Activated CD8-positive, alpha-beta T cell treated with anti-CD3 and anti-CD28 coated beads for 36 hours (primary cell): ENCODE measurements around the gene TRAF6. TPM values are rescaled to one million over a fixed set of nuclear protein-coding genes. Genes with fewer than 3 reads are reported as not detected.
"Not testable (repeated sequence)": the region's sequence is repeated elsewhere in the genome, so short reads cannot be mapped to it uniquely, and the experiment has no call there.

Experiments used
- ATAC-seq: fragments of 200-7000 bp; cut with Tn5 transposase; one replicate; pipeline ENCODE4 v1.10.0; 2021; ENCODE audit warnings: mild to moderate bottlenecking, moderate library complexity
- CTCF ChIA-PET: fragments of 350-600 bp; sonication (Branson Sonifier 250); formaldehyde crosslinking; loops from one replicate; lab custom pipeline; 2021; ENCODE audit warnings: antibody characterized with exemption; lab: Charles Lee
- POLR2A ChIA-PET: fragments of 350-600 bp; sonication (Branson Sonifier 250); formaldehyde crosslinking; loops from one replicate; lab custom pipeline; 2021; ENCODE audit warnings: antibody characterized with exemption; lab: Charles Lee
- DNase-seq: peaks from one replicate; pipeline ENCODE4 v3.0.0-alpha.2; 2020
- H3K27ac Mint-ChIP-seq: one replicate; pipeline ENCODE4 v1.8.0; 2021; ENCODE audit warnings: mild to moderate bottlenecking, mixed read lengths
- H3K27me3 Mint-ChIP-seq: one replicate; pipeline ENCODE4 v1.8.0; 2021; ENCODE audit warnings: mixed read lengths
- H3K36me3 Mint-ChIP-seq: one replicate; pipeline ENCODE4 v1.8.0; 2021; ENCODE audit warnings: low read depth, mixed read lengths
- H3K4me1 Mint-ChIP-seq: one replicate; pipeline ENCODE4 v1.8.0; 2021; ENCODE audit warnings: low read depth, mixed read lengths
- H3K4me3 Mint-ChIP-seq: one replicate; pipeline ENCODE4 v1.8.0; 2021; ENCODE audit warnings: mild to moderate bottlenecking, moderate library complexity, mixed read lengths
- H3K9me3 Mint-ChIP-seq: one replicate; pipeline ENCODE4 v1.8.0; 2021; ENCODE audit warnings: mixed read lengths
- intact Hi-C: fragments of 100-400 bp; cut with micrococcal nuclease; formaldehyde crosslinking; loops from one replicate; pipeline ENCODE4 v1.10.0; 2022
- total RNA-seq, 2 experiments: library from RNA; stranded (reverse); gene quantifications; one replicate each; pipeline ENCODE4 v1.2.3, GENCODE V29; 2021
- TF ChIP-seq, protein P1 (sequence below): fragments of 200-600 bp; IDR thresholded peaks from one replicate; pipeline ENCODE4 v1.8.0; 2022; ENCODE audit warnings: antibody characterized with exemption, mild to moderate bottlenecking

The TRAF6 gene
- total RNA-seq, 2 experiments from 2014 or later, result 8.8 to 10.3 TPM

DNA sequence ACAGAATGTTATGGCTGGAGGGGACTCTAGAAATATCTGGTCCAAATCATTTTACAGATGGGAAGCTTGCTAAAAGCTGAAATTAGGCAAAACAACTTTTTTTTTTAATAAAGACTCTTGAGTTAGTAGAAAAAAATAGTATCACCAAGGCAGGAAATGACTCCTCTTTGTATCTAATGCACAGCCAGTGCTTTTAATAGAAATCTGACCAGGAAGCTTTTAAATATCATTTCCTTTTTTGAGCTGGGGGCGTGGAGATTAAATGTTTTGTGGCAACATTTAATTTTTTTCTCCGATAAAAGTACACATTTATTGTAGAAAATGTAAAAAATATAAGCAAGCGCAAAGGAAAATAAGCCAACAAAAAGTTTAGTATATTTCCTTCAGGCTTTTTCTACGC lies 22.5 kb downstream of the TRAF6 start:
- TF ChIP-seq, protein P1, sequence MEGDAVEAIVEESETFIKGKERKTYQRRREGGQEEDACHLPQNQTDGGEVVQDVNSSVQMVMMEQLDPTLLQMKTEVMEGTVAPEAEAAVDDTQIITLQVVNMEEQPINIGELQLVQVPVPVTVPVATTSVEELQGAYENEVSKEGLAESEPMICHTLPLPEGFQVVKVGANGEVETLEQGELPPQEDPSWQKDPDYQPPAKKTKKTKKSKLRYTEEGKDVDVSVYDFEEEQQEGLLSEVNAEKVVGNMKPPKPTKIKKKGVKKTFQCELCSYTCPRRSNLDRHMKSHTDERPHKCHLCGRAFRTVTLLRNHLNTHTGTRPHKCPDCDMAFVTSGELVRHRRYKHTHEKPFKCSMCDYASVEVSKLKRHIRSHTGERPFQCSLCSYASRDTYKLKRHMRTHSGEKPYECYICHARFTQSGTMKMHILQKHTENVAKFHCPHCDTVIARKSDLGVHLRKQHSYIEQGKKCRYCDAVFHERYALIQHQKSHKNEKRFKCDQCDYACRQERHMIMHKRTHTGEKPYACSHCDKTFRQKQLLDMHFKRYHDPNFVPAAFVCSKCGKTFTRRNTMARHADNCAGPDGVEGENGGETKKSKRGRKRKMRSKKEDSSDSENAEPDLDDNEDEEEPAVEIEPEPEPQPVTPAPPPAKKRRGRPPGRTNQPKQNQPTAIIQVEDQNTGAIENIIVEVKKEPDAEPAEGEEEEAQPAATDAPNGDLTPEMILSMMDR, result no peak
- Mint-ChIP-seq H3K4me1 (peaks cover 26% of the 10 kb centered on the region), H3K9me3 (peaks cover 2% of the 10 kb centered on the region), H3K27ac (peak overlapping the region; percentile 19), H3K27me3 (no peaks in the 10 kb centered on the region), H3K36me3 (peaks cover 39% of the 10 kb centered on the region), H3K4me3 (no peak overlapping the region)
- ATAC-seq (no peak), DNase-seq (no peak)
- intact Hi-C loops, result no loop called here
- ChIA-PET CTCF (interaction anchor here (2.0 to 9.7 kb wide), 4 partner anchors 9 to 196 kb away, joined by 6 to 163 read pairs (median 16); partner anchors contain the start of genes COMMD9, PRR5L and TRAF6), POLR2A (interaction anchor here (0.6 to 1.3 kb wide), 3 partner anchors 9 to 53 kb away, joined by 3 read pairs; no protein-coding TSS in a partner anchor)

DNA sequence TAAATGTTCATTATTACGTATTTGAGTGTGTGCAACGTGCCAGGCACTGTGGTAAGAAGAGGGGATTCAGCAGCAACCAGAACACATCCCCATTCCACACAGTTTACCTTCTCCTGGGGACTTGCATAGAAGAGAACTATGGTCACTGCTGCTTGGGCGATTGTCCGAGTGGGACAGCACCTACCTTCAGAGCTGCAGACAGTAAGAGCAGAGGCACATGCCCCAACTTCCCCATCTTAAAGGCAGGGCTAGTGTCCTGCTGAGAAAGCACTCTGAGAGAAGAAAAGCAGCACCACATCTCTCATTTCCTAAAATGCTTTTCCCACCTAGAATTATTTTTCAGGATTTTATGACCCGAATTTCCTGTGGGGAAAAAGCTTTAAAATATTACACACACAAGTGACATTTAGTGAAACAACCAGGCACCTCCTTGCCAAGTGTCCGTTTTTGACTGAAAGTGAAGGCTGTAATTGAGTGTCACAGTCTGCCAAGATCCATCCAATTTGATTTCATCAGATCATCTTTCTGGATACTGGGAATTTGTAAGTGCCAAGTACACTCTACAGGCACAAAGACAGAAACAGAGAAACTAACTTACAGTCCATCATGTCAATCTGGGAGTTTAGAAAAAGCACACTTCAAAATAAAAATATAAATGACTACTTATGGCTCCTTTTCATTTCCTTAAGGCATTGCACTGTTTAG lies 24.6 kb downstream of the TRAF6 start:
- DNase-seq, result no peak
- ChIA-PET CTCF (interaction anchor here (1.1 to 1.4 kb wide), 3 partner anchors 9 to 262 kb away, joined by 3 to 5 read pairs (median 3); no protein-coding TSS in a partner anchor), POLR2A (no interaction called here)
- no peak overlapping the region for H3K4me3 Mint-ChIP-seq
- TF ChIP-seq, protein P1, result no peak
- H3K36me3 Mint-ChIP-seq, result peaks cover 28% of the 10 kb centered on the region
- H3K27ac Mint-ChIP-seq, result no peak overlapping the region
- peaks cover 24% of the 10 kb centered on the region for H3K4me1 Mint-ChIP-seq
- H3K9me3 Mint-ChIP-seq, result peaks cover 2% of the 10 kb centered on the region
- ATAC-seq, result no peak
- no peaks in the 10 kb centered on the region for H3K27me3 Mint-ChIP-seq
- intact Hi-C loops, result no loop called here

DNA sequence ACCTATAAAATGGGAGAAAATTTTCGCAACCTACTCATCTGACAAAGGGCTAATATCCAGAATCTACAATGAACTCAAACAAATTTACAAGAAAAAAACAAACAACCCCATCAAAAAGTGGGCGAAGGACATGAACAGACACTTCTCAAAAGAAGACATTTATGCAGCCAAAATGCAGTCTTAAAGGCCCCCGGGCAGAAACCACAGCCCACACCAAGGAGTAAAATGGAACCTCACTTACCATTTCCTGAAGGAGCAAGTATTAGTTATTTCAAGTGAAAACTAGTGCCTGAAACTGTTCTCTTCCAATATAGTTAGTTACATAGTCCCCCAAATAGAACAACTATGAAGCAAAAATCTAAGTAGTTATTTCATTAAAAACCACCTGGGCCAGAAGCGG lies 27.0 kb downstream of the TRAF6 start:
- H3K9me3 Mint-ChIP-seq, CTCF ChIA-PET, POLR2A ChIA-PET, intact Hi-C loops, H3K27ac Mint-ChIP-seq, H3K4me3 Mint-ChIP-seq, ATAC-seq, H3K27me3 Mint-ChIP-seq, DNase-seq: not testable (repeated sequence)
- Mint-ChIP-seq H3K36me3 (peaks cover 24% of the 10 kb centered on the region), H3K4me1 (peaks cover 16% of the 10 kb centered on the region)

DNA sequence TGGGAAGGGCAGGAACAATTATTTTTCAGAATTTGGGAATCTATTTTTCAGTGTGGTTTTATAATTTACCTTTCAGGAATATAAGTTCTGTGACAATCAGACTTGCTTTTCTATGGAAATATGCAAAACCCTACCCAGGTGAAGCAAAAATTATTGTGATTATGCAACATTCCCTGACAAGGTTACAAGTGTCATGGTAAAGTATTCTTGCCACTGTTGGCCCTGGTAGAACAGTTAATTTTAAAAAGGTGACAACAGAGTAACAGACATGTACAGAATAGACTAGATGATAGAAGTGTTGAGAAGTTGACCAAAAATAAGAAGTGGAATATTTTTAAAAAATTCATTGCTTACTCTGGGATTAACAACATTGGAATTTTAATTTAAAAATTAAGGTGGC lies 29.2 kb downstream of the TRAF6 start:
- no peak for DNase-seq
- Mint-ChIP-seq H3K9me3 (peaks cover 2% of the 10 kb centered on the region), H3K4me3 (no peak overlapping the region), H3K4me1 (peaks cover 6% of the 10 kb centered on the region), H3K36me3 (peaks cover 20% of the 10 kb centered on the region), H3K27me3 (no peaks in the 10 kb centered on the region), H3K27ac (no peak overlapping the region)
- intact Hi-C loops, result no loop called here
- no peak for ATAC-seq
- TF ChIP-seq, protein P1, result no peak
- POLR2A ChIA-PET, result no interaction called here
- CTCF ChIA-PET, result interaction anchor here (0.8 to 5.7 kb wide), 4 partner anchors 12 to 185 kb away, joined by 3 to 177 read pairs (median 30); partner anchors contain the start of gene PRR5L

DNA sequence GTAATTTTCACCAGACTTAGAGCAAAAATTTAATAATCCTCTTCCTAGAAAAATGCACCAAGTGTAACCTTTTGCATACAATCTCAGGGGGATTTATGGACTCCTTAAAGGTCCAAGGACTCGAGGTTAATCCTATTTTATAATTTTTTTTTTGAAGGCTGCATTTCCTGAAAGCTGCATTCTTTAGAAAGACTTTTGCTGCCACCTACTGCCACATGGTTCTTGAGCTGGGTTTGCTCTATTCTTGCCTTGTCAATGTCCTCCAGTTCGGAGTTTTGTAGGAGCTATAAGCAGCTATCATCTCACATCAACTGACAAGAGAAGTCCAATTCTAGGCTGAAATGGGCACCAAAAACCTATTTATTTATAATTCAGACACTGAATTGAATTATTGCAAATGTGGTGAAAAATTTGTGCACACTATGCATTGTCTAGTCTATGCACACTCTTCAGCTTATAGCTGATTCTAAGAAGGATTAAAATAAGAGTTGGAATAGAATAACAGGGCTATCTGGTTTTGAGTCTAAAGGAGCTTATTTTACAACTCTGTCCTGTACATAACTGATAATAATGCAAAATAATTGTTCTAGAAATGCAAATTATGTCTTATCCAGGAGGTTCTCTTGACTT lies 31.3 kb downstream of the TRAF6 start:
- peaks cover 4% of the 10 kb centered on the region for H3K4me1 Mint-ChIP-seq
- DNase-seq, result peak; percentile 60
- H3K4me3 Mint-ChIP-seq, result no peak overlapping the region
- TF ChIP-seq, protein P1, result peak; percentile 51
- ChIA-PET POLR2A (interaction anchor here (0.6 to 2.3 kb wide), 5 partner anchors 9 to 190 kb away, joined by 3 to 6 read pairs (median 4); no protein-coding TSS in a partner anchor), CTCF (interaction anchor here (0.6 to 5.7 kb wide), 28 partner anchors 9 to 657 kb away, joined by 3 to 177 read pairs (median 6); partner anchors contain the start of genes PRR5L and TRAF6)
- H3K9me3 Mint-ChIP-seq, result peaks cover 2% of the 10 kb centered on the region
- H3K36me3 Mint-ChIP-seq, result peaks cover 10% of the 10 kb centered on the region
- ATAC-seq, result peak; percentile 37
- intact Hi-C loops, result loop anchor here (1.0 to 5.0 kb wide), 2 partner anchors 127 to 187 kb away; no protein-coding TSS in a partner anchor
- no peak overlapping the region for H3K27ac Mint-ChIP-seq
- H3K27me3 Mint-ChIP-seq, result no peaks in the 10 kb centered on the region
